HepG2 (cell line): ENCODE results near the gene RFX7. TPM values are rescaled to one million over a fixed set of nuclear protein-coding genes. Genes with fewer than 3 reads are reported as not detected.

Source experiments
- ATAC-seq: fragments of 200-7000 bp; cut with Tn5 transposase; 3 replicates; pipeline ENCODE4 v1.9.1; 2020; ENCODE audit warnings: mild to moderate bottlenecking, moderate library complexity
- BruUV-seq: library from RNA; stranded (reverse); fragments of 400-500 nt; replicated peaks from 2 replicates; lab custom pipeline; 2021; lab: Mats Ljungman, UMichigan
- CTCF ChIA-PET: fragments of 300-600 bp; formaldehyde crosslinking; extraction: SDS; loops from one replicate; lab custom pipeline; 2021; ENCODE audit warnings: low total read pairs, inconsistent platforms, low intra/inter-chr PET ratio; lab: Yijun Ruan, JAX
- POLR2A ChIA-PET: fragments of 350-600 bp; sonication (Branson Sonifier 250); formaldehyde crosslinking; loops from one replicate; lab custom pipeline; 2020; ENCODE audit warnings: antibody characterized with exemption, inconsistent platforms; lab: Yijun Ruan, JAX
- DNase-seq: peaks from one replicate; pipeline ENCODE4 v3.0.0-alpha.2; 2015; ENCODE audit warnings: low spot score
- FAIRE-seq: peaks from 3 replicates; lab custom pipeline; 2011; peaks lifted over from hg19 to GRCh38; lab: Jason Lieb, UNC
- H2AFZ ChIP-seq: one replicate; pipeline ENCODE4 v1.6.1; 2011; ENCODE audit warnings: low read length, inconsistent platforms
- H3K27ac ChIP-seq: fragments of 300-600 bp; 3 replicates; pipeline ENCODE4 v1.8.0; 2011; ENCODE audit warnings: mixed run types, mild to moderate bottlenecking, mixed read lengths, low read length, inconsistent platforms; ENCODE audit not compliant: insufficient read depth; ENCODE audit errors: extremely low read length
- H3K27me3 ChIP-seq, 2 experiments: fragments of 200-600 bp in 1 of 2; 2 replicates in 1 of 2; 3 replicates in 1 of 2; pipeline versions ENCODE4 v1.6.0 to v1.8.0; 2011; ENCODE audit warnings: low read length in 2 of 2, mild to moderate bottlenecking in 2 of 2, moderate library complexity in 2 of 2, inconsistent platforms in 1 of 2; ENCODE audit not compliant: insufficient read depth in 2 of 2, control insufficient read depth in 1 of 2
- H3K36me3 ChIP-seq, 2 experiments: fragments of 200-600 bp in 1 of 2; replicated peaks in 1 of 2; 2 replicates in 1 of 2; 3 replicates in 1 of 2; pipeline versions ENCODE4 v1.5.1 to v1.8.0; 2011; ENCODE audit warnings: low read length in 2 of 2, inconsistent platforms in 1 of 2; ENCODE audit not compliant: insufficient read depth in 2 of 2, control insufficient read depth in 1 of 2
- H3K4me1 ChIP-seq: 2 replicates; pipeline ENCODE4 v1.5.1; 2012; ENCODE audit warnings: low read length, inconsistent platforms; ENCODE audit not compliant: insufficient read depth
- H3K4me2 ChIP-seq: 2 replicates; pipeline ENCODE4 v1.6.0; 2011; ENCODE audit warnings: low read depth, low read length, inconsistent platforms
- H3K4me3 ChIP-seq, 3 experiments: fragments of 200-600 bp in 1 of 3; sonication (generic), shearing (Covaris generic) in 1 of 3; replicated peaks in 1 of 3; 2 replicates each; pipeline ENCODE4 v1.5.1; 2011 to 2016; ENCODE audit warnings: low read length in 3 of 3, inconsistent platforms in 2 of 3, low read depth in 2 of 3, mild to moderate bottlenecking in 2 of 3, control low read depth in 1 of 3, mixed read lengths in 1 of 3; ENCODE audit not compliant: insufficient read depth in 1 of 3
- H3K79me2 ChIP-seq: one replicate; pipeline ENCODE4 v1.6.1; 2011; ENCODE audit warnings: low read length, inconsistent platforms; ENCODE audit not compliant: insufficient read depth
- H3K9ac ChIP-seq: 2 replicates; pipeline ENCODE4 v1.6.0; 2011; ENCODE audit warnings: mild to moderate bottlenecking, low read depth, low read length, inconsistent platforms; ENCODE audit not compliant: insufficient read depth
- H3K9me3 ChIP-seq: 2 replicates; pipeline ENCODE4 v1.5.1; 2012; ENCODE audit warnings: mild to moderate bottlenecking, low read length
- H4K20me1 ChIP-seq: 2 replicates; pipeline ENCODE4 v1.6.0; 2011; ENCODE audit warnings: inconsistent platforms, mild to moderate bottlenecking, low read length, moderate library complexity; ENCODE audit not compliant: insufficient read depth
- BORCS8-MEF2B ChIP-seq: sonication (generic); formaldehyde crosslinking; IDR thresholded peaks from 2 replicates; pipeline ENCODE4 v1.8.0; 2022; ENCODE audit warnings: mild to moderate bottlenecking, missing genetic modification reagents
- CEBPG ChIP-seq: IDR thresholded peaks from 2 replicates; pipeline ENCODE4 v1.6.1; 2016
- FOSL1 ChIP-seq: sonication (generic); formaldehyde crosslinking; IDR thresholded peaks from 2 replicates; pipeline ENCODE4 v1.9.0; 2021; ENCODE audit warnings: missing genetic modification reagents, borderline replicate concordance
- FOXJ3 ChIP-seq: sonication (generic); formaldehyde crosslinking; IDR thresholded peaks from 2 replicates; pipeline ENCODE4 v1.4.0; 2020; ENCODE audit warnings: missing genetic modification reagents, mild to moderate bottlenecking, borderline replicate concordance
- GPN1 ChIP-seq: sonication (generic); formaldehyde crosslinking; IDR thresholded peaks from 2 replicates; pipeline ENCODE4 v1.5.1; 2020; ENCODE audit warnings: missing genetic modification reagents, borderline replicate concordance
- PHF21A ChIP-seq: sonication (generic); formaldehyde crosslinking; IDR thresholded peaks from 2 replicates; pipeline ENCODE4 v1.5.0; 2020; ENCODE audit warnings: mild to moderate bottlenecking, missing genetic modification reagents
- SPEN ChIP-seq: sonication (generic); formaldehyde crosslinking; IDR thresholded peaks from 2 replicates; pipeline ENCODE4 v1.5.1; 2020; ENCODE audit warnings: low read depth, mild to moderate bottlenecking, missing genetic modification reagents
- ZNF746 ChIP-seq: sonication (generic); formaldehyde crosslinking; IDR thresholded peaks from 2 replicates; pipeline ENCODE4 v1.8.0; 2022; ENCODE audit warnings: mild to moderate bottlenecking, missing genetic modification reagents
- ZNF749 ChIP-seq: sonication (generic); formaldehyde crosslinking; IDR thresholded peaks from 2 replicates; pipeline ENCODE4 v1.8.0; 2022; ENCODE audit warnings: mild to moderate bottlenecking, missing genetic modification reagents, moderate library complexity, borderline replicate concordance
- ZSCAN25 ChIP-seq: sonication (generic); formaldehyde crosslinking; IDR thresholded peaks from 2 replicates; pipeline ENCODE4 v1.8.0; 2022; ENCODE audit warnings: mild to moderate bottlenecking, missing genetic modification reagents
- WGBS: methylation state at CpG from one replicate; pipeline ENCODE4 v1.1.6; 2017; ENCODE audit warnings: low lambda C conversion rate; 5-methylcytosine and 5-hydroxymethylcytosine counted together
- in situ Hi-C: cut with HindIII; loops from 2 replicates; pipeline ENCODE4 v1.10.0; 2017; ENCODE audit warnings: low pct_unique_long_range_greater_than_20kb; ENCODE audit not compliant: extremely low pct_ligation_motif_present
- intact Hi-C: fragments of 100-400 bp; cut with micrococcal nuclease; formaldehyde crosslinking; loops from one replicate; pipeline ENCODE4 v1.10.0; 2022; ENCODE audit not compliant: unreplicated experiment
- polyA plus RNA-seq, 8 experiments: library from polyadenylated mRNA; depleted of rRNA in 3 of 8; stranded (reverse) in 7 of 8; unstranded in 1 of 8; fragments of >200 nt; fragmentation: Illumina TruSeq in 4 of 8; extraction: Trizol in 4 of 8; gene quantifications; 2 replicates each; pipeline versions ENCODE4 v1.2.1 to v1.2.3, GENCODE V29; 2011 to 2016; ENCODE audit warnings: low read depth in 4 of 8, missing spikeins in 1 of 8, mixed read lengths in 1 of 8; ENCODE audit not compliant: insufficient read depth in 1 of 8
- total RNA-seq, 5 experiments: library from RNA; depleted of rRNA; stranded (reverse); fragments of >200 nt; fragmentation: Illumina TruSeq; extraction: Trizol; gene quantifications; 2 replicates each; pipeline ENCODE4 v1.2.3, GENCODE V29; 2016; ENCODE audit warnings: low read depth in 1 of 5
- TF ChIP-seq, protein P1 (sequence below): sonication (generic); formaldehyde crosslinking; IDR thresholded peaks from 2 replicates; pipeline ENCODE4 v1.8.1; 2023; ENCODE audit warnings: mild to moderate bottlenecking, missing genetic modification reagents, borderline replicate concordance
- TF ChIP-seq, protein P2 (sequence below): sonication (generic); formaldehyde crosslinking; IDR thresholded peaks from 2 replicates; pipeline ENCODE4 v1.4.0; 2020; ENCODE audit warnings: missing genetic modification reagents, mild to moderate bottlenecking, borderline replicate concordance
- TF ChIP-seq, protein P3 (sequence below): IDR thresholded peaks from 2 replicates; pipeline ENCODE4 v1.6.1; 2016; ENCODE audit warnings: mild to moderate bottlenecking, missing biosample characterization, missing genetic modification reagents
- TF ChIP-seq, protein P4 (sequence below): sonication (generic); formaldehyde crosslinking; IDR thresholded peaks from 2 replicates; pipeline ENCODE4 v1.5.0; 2020; ENCODE audit warnings: mild to moderate bottlenecking, low read depth, missing genetic modification reagents, borderline replicate concordance
- TF ChIP-seq, protein P5 (sequence below): sonication (generic); formaldehyde crosslinking; IDR thresholded peaks from 2 replicates; pipeline ENCODE4 v1.5.1; 2020; ENCODE audit warnings: missing genetic modification reagents, mild to moderate bottlenecking, borderline replicate concordance
- TF ChIP-seq, protein P6 (sequence below): sonication (generic); formaldehyde crosslinking; IDR thresholded peaks from 2 replicates; pipeline ENCODE4 v1.5.1; 2020; ENCODE audit warnings: mild to moderate bottlenecking, missing genetic modification reagents, borderline replicate concordance

The RFX7 gene
- total and polyA plus RNA-seq, 2 of the 13 experiments (the other 11 are each of a cell fraction or from before 2014, with no cell fraction given), result 8.5 to 10.4 TPM

DNA sequence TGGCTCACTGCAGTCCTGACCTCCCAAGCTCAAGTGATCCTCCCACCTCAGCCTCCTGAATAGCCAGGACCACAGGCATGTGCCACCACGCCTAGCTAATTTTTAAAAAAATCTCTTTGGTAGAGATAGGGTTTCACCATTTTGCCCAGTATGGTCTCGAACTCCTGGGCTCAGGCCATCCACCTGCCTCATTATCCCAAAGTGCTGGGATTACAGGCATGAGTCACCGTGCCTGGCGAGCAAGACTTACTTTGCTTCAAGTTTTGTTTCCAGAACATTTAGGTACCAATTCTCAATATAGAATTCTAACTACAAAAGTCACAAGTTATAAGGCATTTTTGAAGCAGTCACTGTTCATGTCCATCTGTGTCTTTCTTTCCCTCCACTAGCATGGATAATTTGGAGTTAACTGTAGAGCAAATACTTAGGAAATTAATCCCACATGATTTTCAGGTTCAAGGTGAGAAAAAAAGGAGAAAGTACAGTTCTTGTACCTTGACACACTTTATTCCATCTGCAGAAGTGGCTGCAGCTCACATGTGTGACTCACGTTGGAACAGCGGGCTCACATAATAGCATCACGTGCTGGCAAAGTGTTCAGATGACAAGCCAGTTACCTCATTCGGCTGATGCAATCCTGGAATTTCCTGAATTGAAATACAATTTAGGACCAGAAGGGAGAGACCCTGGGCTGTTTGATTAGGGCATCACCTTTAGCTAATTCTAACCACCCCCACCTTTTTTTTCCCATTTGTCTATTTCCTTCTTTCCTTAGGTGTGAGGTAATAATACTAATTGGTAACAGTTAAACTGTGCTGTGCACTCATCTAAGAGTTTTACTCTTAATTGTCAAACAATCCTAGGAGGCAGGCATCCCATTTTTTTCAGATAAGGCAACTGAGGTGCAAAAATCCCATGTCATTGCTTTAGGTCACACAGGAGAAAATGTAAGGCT is 203.3 kb downstream of the RFX7 start:
- DNase-seq (peak; percentile 80), ATAC-seq (peak; percentile 58), FAIRE-seq (peak; percentile 75)
- WGBS, result 47% methylated on average over 7 of the region's 8 CpGs
- in situ Hi-C loops (no loop called here), intact Hi-C loops (no loop called here)
- H2AFZ ChIP-seq, result no peak overlapping the region
- H3K4me2 ChIP-seq, result peak overlapping the region; percentile 18; the same call in 1 of the 2 replicates
- 0 out of 2 replicates have a peak overlapping the region, but pooled peaks have one; percentile 34 for H3K9ac ChIP-seq
- peak overlapping the region; percentile 46 for H3K27ac ChIP-seq
- TSS peak; percentile 82 for BruUV-seq
- ChIA-PET POLR2A (interaction anchor here (0.8 to 2.9 kb wide), 3 partner anchors 22 to 206 kb away, joined by 3 to 17 read pairs (median 3); no protein-coding TSS in a partner anchor), CTCF (no interaction called here)
- H3K27me3 ChIP-seq, result no peaks in the 10 kb centered on the region
- no peaks in the 10 kb centered on the region for H3K79me2 ChIP-seq
- H3K4me3 ChIP-seq, result no peak overlapping the region
- H4K20me1 ChIP-seq, result no peaks in the 10 kb centered on the region
- H3K4me1 ChIP-seq, result peaks cover 42% of the 10 kb centered on the region
- H3K9me3 ChIP-seq, result no peaks in the 10 kb centered on the region
- no peaks in the 10 kb centered on the region for H3K36me3 ChIP-seq
- TF ChIP-seq, protein P1, sequence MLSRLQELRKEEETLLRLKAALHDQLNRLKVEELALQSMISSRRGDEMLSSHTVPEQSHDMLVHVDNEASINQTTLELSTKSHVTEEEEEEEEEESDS (CRISPR knock-in tag), result no peak
- peak; percentile 62; the same call in 1 of the 2 replicates for TF ChIP-seq PHF21A (CRISPR knock-in tag)
- TF ChIP-seq CEBPG (CRISPR knock-in tag), result peak; percentile 99
- no peak for TF ChIP-seq GPN1 (CRISPR knock-in tag)
- TF ChIP-seq, protein P2, sequence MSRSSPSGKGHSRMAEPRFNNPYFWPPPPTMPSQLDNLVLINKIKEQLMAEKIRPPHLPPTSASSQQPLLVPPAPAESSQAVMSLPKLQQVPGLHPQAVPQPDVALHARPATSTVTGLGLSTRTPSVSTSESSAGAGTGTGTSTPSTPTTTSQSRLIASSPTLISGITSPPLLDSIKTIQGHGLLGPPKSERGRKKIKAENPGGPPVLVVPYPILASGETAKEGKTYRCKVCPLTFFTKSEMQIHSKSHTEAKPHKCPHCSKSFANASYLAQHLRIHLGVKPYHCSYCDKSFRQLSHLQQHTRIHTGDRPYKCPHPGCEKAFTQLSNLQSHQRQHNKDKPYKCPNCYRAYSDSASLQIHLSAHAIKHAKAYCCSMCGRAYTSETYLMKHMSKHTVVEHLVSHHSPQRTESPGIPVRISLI, result peak; percentile 35; the same call in 1 of the 2 replicates
- peak; percentile 74 for TF ChIP-seq FOSL1 (CRISPR knock-in tag)
- TF ChIP-seq, protein P3, sequence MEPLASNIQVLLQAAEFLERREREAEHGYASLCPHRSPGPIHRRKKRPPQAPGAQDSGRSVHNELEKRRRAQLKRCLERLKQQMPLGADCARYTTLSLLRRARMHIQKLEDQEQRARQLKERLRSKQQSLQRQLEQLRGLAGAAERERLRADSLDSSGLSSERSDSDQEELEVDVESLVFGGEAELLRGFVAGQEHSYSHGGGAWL, result 0 out of 2 replicates have a peak, but pooled peaks have one; percentile 33
- TF ChIP-seq SPEN (CRISPR knock-in tag), result 0 out of 2 replicates have a peak, but pooled peaks have one; percentile 42
- no peak for TF ChIP-seq ZNF749 (CRISPR knock-in tag)
- TF ChIP-seq, protein P4, sequence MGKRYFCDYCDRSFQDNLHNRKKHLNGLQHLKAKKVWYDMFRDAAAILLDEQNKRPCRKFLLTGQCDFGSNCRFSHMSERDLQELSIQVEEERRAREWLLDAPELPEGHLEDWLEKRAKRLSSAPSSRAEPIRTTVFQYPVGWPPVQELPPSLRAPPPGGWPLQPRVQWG (CRISPR knock-in tag), result no peak
- TF ChIP-seq BORCS8-MEF2B (CRISPR knock-in tag), result 0 out of 2 replicates have a peak, but pooled peaks have one; percentile 38
- peak; percentile 55; the same call in 1 of the 2 replicates for TF ChIP-seq ZNF746 (CRISPR knock-in tag)
- TF ChIP-seq ZSCAN25 (CRISPR knock-in tag), result peak; percentile 32; the same call in 1 of the 2 replicates
- TF ChIP-seq FOXJ3 (CRISPR knock-in tag), result no peak
- TF ChIP-seq, protein P5, sequence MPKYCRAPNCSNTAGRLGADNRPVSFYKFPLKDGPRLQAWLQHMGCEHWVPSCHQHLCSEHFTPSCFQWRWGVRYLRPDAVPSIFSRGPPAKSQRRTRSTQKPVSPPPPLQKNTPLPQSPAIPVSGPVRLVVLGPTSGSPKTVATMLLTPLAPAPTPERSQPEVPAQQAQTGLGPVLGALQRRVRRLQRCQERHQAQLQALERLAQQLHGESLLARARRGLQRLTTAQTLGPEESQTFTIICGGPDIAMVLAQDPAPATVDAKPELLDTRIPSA, result no peak
- TF ChIP-seq, protein P6, sequence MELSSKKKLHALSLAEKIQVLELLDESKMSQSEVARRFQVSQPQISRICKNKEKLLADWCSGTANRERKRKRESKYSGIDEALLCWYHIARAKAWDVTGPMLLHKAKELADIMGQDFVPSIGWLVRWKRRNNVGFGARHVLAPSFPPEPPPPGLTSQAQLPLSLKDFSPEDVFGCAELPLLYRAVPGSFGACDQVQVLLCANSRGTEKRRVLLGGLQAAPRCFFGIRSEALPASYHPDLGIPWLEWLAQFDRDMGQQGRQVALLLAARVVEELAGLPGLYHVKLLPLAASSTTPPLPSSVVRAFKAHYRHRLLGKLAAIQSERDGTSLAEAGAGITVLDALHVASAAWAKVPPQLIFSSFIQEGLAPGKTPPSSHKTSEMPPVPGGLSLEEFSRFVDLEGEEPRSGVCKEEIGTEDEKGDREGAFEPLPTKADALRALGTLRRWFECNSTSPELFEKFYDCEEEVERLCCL (CRISPR knock-in tag), result no peak
